ENCODE data around the gene MBOAT2. TPM values are rescaled to one million over a fixed set of nuclear protein-coding genes. Genes with fewer than 3 reads are reported as not detected.

Gene MBOAT2
- polyA plus RNA-seq, 1 donor from 2014 or later: 205 TPM

DNA sequence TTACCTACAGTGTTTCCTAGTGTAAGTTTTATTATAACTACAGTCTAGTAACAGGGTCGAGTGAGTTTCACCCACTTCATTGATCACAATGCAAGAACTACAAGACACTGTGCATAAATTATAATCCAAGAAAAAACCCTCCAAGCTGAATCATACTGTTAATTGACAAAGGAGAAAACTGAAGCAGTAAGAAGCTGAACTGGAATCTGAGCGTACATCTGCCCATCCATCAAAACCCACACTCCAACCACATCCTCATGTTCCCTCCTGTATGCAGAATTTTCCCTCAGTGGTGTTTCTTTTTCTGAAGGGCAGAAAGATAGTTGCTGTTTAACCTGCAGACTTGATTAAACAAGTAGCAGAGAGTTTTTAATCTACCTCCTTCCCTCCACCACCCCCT, 116.6 kb downstream of the MBOAT2 start:
- H4K20me1 ChIP-seq (ENCODE audit: insufficient read depth): no peaks in the 10 kb centered on the region
- no peaks in the 10 kb centered on the region for H3K27me3 ChIP-seq (ENCODE audit: insufficient read depth, low read depth, low read length)
- H3K9ac ChIP-seq (ENCODE audit: low read length): no peak overlapping the region

GRCh38 chr2:8886202-8886518, 117.3 kb downstream of the MBOAT2 start:
- H3K27ac ChIP-seq (ENCODE audit: low read length): no peak overlapping the region
- no peak overlapping the region for H3K4me2 ChIP-seq (ENCODE audit: low read length)
- no peaks in the 10 kb centered on the region for H3K36me3 ChIP-seq (ENCODE audit: insufficient read depth, low read length)
- H3K79me2 ChIP-seq (replicated peaks; ENCODE audit: insufficient read depth, low read length): no peaks in the 10 kb centered on the region
- H3K27me3 ChIP-seq (ENCODE audit: insufficient read depth, low read depth, low read length): no peaks in the 10 kb centered on the region
- TF ChIP-seq TAF1 (IDR thresholded peaks at IDR 0.05; ENCODE audit: low read depth): no peak
- TF ChIP-seq RAD21 (conservative IDR thresholded peaks at IDR 0.05): no peak
- no peaks in the 10 kb centered on the region for H3K9me2 ChIP-seq (ENCODE audit: insufficient read depth, low read length)
- no peak overlapping the region for H2AFZ ChIP-seq (ENCODE audit: low read depth, low read length)
- no peaks in the 10 kb centered on the region for H3K9me3 ChIP-seq (ENCODE audit: low read length)
- no peaks in the 10 kb centered on the region for H3F3A ChIP-seq (ENCODE audit: insufficient read depth, low read length, poor library complexity, severe bottlenecking)
- no peak overlapping the region for H3K9ac ChIP-seq (ENCODE audit: low read length)
- H3K4me3 ChIP-seq (ENCODE audit: low read length): no peak overlapping the region
- H4K20me1 ChIP-seq (ENCODE audit: insufficient read depth): no peaks in the 10 kb centered on the region

More for the DNA sequence above, 116.6 kb downstream of the MBOAT2 start:
- H3K36me3 ChIP-seq (ENCODE audit: insufficient read depth, low read length): no peaks in the 10 kb centered on the region
- H3K79me2 ChIP-seq (replicated peaks; ENCODE audit: insufficient read depth, low read length): no peaks in the 10 kb centered on the region
- no peak overlapping the region for H3K4me2 ChIP-seq (ENCODE audit: low read length)
- no peak overlapping the region for H3K4me3 ChIP-seq (ENCODE audit: low read length)
- H3K27ac ChIP-seq (ENCODE audit: low read length): no peak overlapping the region
- H2AFZ ChIP-seq (ENCODE audit: low read depth, low read length): no peak overlapping the region
- H3K9me3 ChIP-seq (ENCODE audit: low read length): no peaks in the 10 kb centered on the region
- no peak for TF ChIP-seq MXI1 (conservative IDR thresholded peaks at IDR 0.05; ENCODE audit: poor library complexity, severe bottlenecking)
- no peak for TF ChIP-seq EZH2 (IDR thresholded peaks at IDR 0.05; ENCODE audit: borderline replicate concordance, insufficient read depth, low read length, poor library complexity, severe bottlenecking)
- no peak for TF ChIP-seq POLR2AphosphoS5 (IDR thresholded peaks at IDR 0.05)
- TF ChIP-seq RAD21 (conservative IDR thresholded peaks at IDR 0.05): no peak
- H3F3A ChIP-seq (ENCODE audit: insufficient read depth, low read length, poor library complexity, severe bottlenecking): no peaks in the 10 kb centered on the region
- no peaks in the 10 kb centered on the region for H3K9me2 ChIP-seq (ENCODE audit: insufficient read depth, low read length)

GRCh38 chr2:8885449-8886201, 117.9 kb downstream of the MBOAT2 start:
- no peaks in the 10 kb centered on the region for H3K79me2 ChIP-seq (replicated peaks; ENCODE audit: insufficient read depth, low read length)
- H3K9me2 ChIP-seq (ENCODE audit: insufficient read depth, low read length): no peaks in the 10 kb centered on the region
- no peaks in the 10 kb centered on the region for H4K20me1 ChIP-seq (ENCODE audit: insufficient read depth)
- no peak overlapping the region for H3K4me3 ChIP-seq (ENCODE audit: low read length)
- H3K9ac ChIP-seq (ENCODE audit: low read length): no peak overlapping the region
- H2AFZ ChIP-seq (ENCODE audit: low read depth, low read length): no peak overlapping the region
- no peak overlapping the region for H3K27ac ChIP-seq (ENCODE audit: low read length)
- H3F3A ChIP-seq (ENCODE audit: insufficient read depth, low read length, poor library complexity, severe bottlenecking): no peaks in the 10 kb centered on the region
- H3K36me3 ChIP-seq (ENCODE audit: insufficient read depth, low read length): no peaks in the 10 kb centered on the region
- H3K4me2 ChIP-seq (ENCODE audit: low read length): no peak overlapping the region
- TF ChIP-seq MXI1 (conservative IDR thresholded peaks at IDR 0.05; ENCODE audit: poor library complexity, severe bottlenecking) (no peak), RAD21 (conservative IDR thresholded peaks at IDR 0.05) (no peak), EP300 (conservative IDR thresholded peaks at IDR 0.05; ENCODE audit: poor library complexity, severe bottlenecking) (no peak), CTCF (IDR thresholded peaks at IDR 0.05; ENCODE audit: poor library complexity, severe bottlenecking) (no peak), EZH2 (IDR thresholded peaks at IDR 0.05; ENCODE audit: borderline replicate concordance, insufficient read depth, low read length, poor library complexity, severe bottlenecking) (no peak), POLR2AphosphoS5 (IDR thresholded peaks at IDR 0.05) (no peak), SMC3 (conservative IDR thresholded peaks at IDR 0.05; ENCODE audit: poor library complexity) (no peak), TAF1 (IDR thresholded peaks at IDR 0.05; ENCODE audit: low read depth) (no peak)
- TF ChIP-seq, protein P1, sequence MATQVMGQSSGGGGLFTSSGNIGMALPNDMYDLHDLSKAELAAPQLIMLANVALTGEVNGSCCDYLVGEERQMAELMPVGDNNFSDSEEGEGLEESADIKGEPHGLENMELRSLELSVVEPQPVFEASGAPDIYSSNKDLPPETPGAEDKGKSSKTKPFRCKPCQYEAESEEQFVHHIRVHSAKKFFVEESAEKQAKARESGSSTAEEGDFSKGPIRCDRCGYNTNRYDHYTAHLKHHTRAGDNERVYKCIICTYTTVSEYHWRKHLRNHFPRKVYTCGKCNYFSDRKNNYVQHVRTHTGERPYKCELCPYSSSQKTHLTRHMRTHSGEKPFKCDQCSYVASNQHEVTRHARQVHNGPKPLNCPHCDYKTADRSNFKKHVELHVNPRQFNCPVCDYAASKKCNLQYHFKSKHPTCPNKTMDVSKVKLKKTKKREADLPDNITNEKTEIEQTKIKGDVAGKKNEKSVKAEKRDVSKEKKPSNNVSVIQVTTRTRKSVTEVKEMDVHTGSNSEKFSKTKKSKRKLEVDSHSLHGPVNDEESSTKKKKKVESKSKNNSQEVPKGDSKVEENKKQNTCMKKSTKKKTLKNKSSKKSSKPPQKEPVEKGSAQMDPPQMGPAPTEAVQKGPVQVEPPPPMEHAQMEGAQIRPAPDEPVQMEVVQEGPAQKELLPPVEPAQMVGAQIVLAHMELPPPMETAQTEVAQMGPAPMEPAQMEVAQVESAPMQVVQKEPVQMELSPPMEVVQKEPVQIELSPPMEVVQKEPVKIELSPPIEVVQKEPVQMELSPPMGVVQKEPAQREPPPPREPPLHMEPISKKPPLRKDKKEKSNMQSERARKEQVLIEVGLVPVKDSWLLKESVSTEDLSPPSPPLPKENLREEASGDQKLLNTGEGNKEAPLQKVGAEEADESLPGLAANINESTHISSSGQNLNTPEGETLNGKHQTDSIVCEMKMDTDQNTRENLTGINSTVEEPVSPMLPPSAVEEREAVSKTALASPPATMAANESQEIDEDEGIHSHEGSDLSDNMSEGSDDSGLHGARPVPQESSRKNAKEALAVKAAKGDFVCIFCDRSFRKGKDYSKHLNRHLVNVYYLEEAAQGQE (IDR thresholded peaks at IDR 0.05; ENCODE audit: borderline replicate concordance): no peak
- H3K27me3 ChIP-seq (ENCODE audit: insufficient read depth, low read depth, low read length): no peaks in the 10 kb centered on the region
- H3K9me3 ChIP-seq (ENCODE audit: low read length): no peaks in the 10 kb centered on the region
